CD4-positive, alpha-beta T cell treated with Interleukin-6 at 100 ng/mL for 8 hours (primary cell): Measurements from ENCODE around the gene AMTN.

Source experiments
- DNase-seq: peaks from one replicate; pipeline ENCODE4 v3.0.0-alpha.2; 2020; ENCODE audit warnings: mixed read lengths, low spot score

The AMTN gene

GRCh38 chr4:70559924-70560323 is 41.6 kb downstream of the AMTN start:
- no peak for DNase-seq

- no peak for DNase-seq
Measured at GRCh38 chr4:70564033-70564432, 45.7 kb downstream of the AMTN start.

- DNase-seq: no peak
Measured at GRCh38 chr4:70570796-70571195, 52.4 kb downstream of the AMTN start.

- no peak for DNase-seq
Measured at GRCh38 chr4:70571772-70572171, 53.4 kb downstream of the AMTN start.

GRCh38 chr4:70575964-70576363 is 57.6 kb downstream of the AMTN start:
- DNase-seq: no peak

- no peak for DNase-seq
Measured at GRCh38 chr4:70577220-70577927, 59.0 kb downstream of the AMTN start.

GRCh38 chr4:70581980-70582379 is 63.6 kb downstream of the AMTN start:
- DNase-seq: no peak
